BLaER1 treated with 17β-estradiol and CSF1 and Interleukin-3, amounts not matched to agents 10 nM and 100 nM (cell line): ENCODE data around the gene OBP2A.
A peak's percentile ranks its signal among the peaks of the same experiment; 100 is the strongest.

Source experiments
- H3K27ac ChIP-seq, 11 experiments: shearing (Covaris generic); formaldehyde crosslinking; 2 replicates each; pipeline ENCODE4 v1.8.1; 2022
- H3K27me3 ChIP-seq, 11 experiments: shearing (Covaris generic); formaldehyde crosslinking; 2 replicates each; pipeline ENCODE4 v1.8.1; 2022
- H3K36me3 ChIP-seq, 11 experiments: shearing (Covaris generic); formaldehyde crosslinking; 2 replicates each; pipeline ENCODE4 v1.8.1; 2022
- H3K4me1 ChIP-seq, 10 experiments: shearing (Covaris generic); formaldehyde crosslinking; 2 replicates each; pipeline ENCODE4 v1.8.1; 2022
- H3K4me2 ChIP-seq, 11 experiments: shearing (Covaris generic); formaldehyde crosslinking; 2 replicates each; pipeline ENCODE4 v1.8.1; 2022
- H3K4me3 ChIP-seq, 10 experiments: shearing (Covaris generic); formaldehyde crosslinking; 2 replicates each; pipeline ENCODE4 v1.8.1; 2022
- H3K9ac ChIP-seq, 11 experiments: shearing (Covaris generic); formaldehyde crosslinking; 2 replicates each; pipeline ENCODE4 v1.8.1; 2022
- H3K9me3 ChIP-seq, 11 experiments: shearing (Covaris generic); formaldehyde crosslinking; replicated peaks in 1 of 11; 2 replicates each; pipeline ENCODE4 v1.8.1; 2022
- H4K20me1 ChIP-seq, 11 experiments: shearing (Covaris generic); formaldehyde crosslinking; 2 replicates each; pipeline ENCODE4 v1.8.1; 2022
- Cebpa-rat ChIP-seq, 11 experiments: shearing (Covaris generic); IDR thresholded peaks; 2 replicates each; pipeline ENCODE4 v1.8.1; 2022

Gene OBP2A

GRCh38 chr9:135515083-135515951 lies 30.6 kb upstream of the OBP2A start:
- Histone ChIP-seq H3K36me3 (no peaks in the 10 kb centered on the region), H3K27ac (no peak overlapping the region), H3K9ac (no peak overlapping the region), H4K20me1 (0 out of 22 replicates have a peak, but pooled peaks cover 0 to 7% (median 0%) of the 10 kb centered on the region in 11 experiments), H3K9me3 (no peaks in the 10 kb centered on the region), H3K4me3 (no peak overlapping the region), H3K27me3 (0 out of 22 replicates have a peak, but pooled peaks cover 0 to 6% (median 0%) of the 10 kb centered on the region in 11 experiments), H3K4me1 (peaks cover 9 to 36% (median 18%) of the 10 kb centered on the region in 10 experiments; a peak in 19 of 20 replicates), H3K4me2 (peak overlapping the region in 3 of 11 experiments; percentile 10 to 31 (median 13); a peak in 3 of 22 replicates)
- no peak for TF ChIP-seq Cebpa-rat (IDR thresholded peaks at IDR 0.05)

- Histone ChIP-seq H3K9ac (no peak overlapping the region), H3K36me3 (no peaks in the 10 kb centered on the region), H3K4me3 (no peak overlapping the region), H3K27ac (no peak overlapping the region), H3K4me1 (peaks cover 3 to 27% (median 17%) of the 10 kb centered on the region in 10 experiments; a peak in 19 of 20 replicates), H3K9me3 (no peaks in the 10 kb centered on the region), H3K27me3 (0 out of 22 replicates have a peak, but pooled peaks cover 0 to 6% (median 0%) of the 10 kb centered on the region in 11 experiments), H3K4me2 (peak overlapping the region in 5 of 11 experiments; percentile 9 to 31 (median 13); a peak in 5 of 22 replicates), H4K20me1 (0 out of 22 replicates have a peak, but pooled peaks cover 0 to 7% (median 0%) of the 10 kb centered on the region in 11 experiments)
- TF ChIP-seq Cebpa-rat (IDR thresholded peaks at IDR 0.05), result no peak
Observed at GRCh38 chr9:135516132-135516860, 29.6 kb upstream of the OBP2A start.

GRCh38 chr9:135517407-135517822 lies 28.5 kb upstream of the OBP2A start:
- Histone ChIP-seq H4K20me1 (peaks cover 0 to 7% (median 0%) of the 10 kb centered on the region in 11 experiments; a peak in 1 of 22 replicates), H3K4me1 (peaks cover 4 to 21% (median 15%) of the 10 kb centered on the region in 10 experiments), H3K36me3 (no peaks in the 10 kb centered on the region), H3K4me2 (no peak overlapping the region), H3K9me3 (no peaks in the 10 kb centered on the region), H3K27ac (no peak overlapping the region), H3K9ac (no peak overlapping the region), H3K4me3 (no peak overlapping the region), H3K27me3 (0 out of 22 replicates have a peak, but pooled peaks cover 0 to 6% (median 0%) of the 10 kb centered on the region in 11 experiments)
- TF ChIP-seq Cebpa-rat (IDR thresholded peaks at IDR 0.05), result no peak

- no peaks in the 10 kb centered on the region for H3K9me3 ChIP-seq
- 0 out of 22 replicates have a peak, but pooled peaks cover 0 to 6% (median 0%) of the 10 kb centered on the region in 11 experiments for H3K27me3 ChIP-seq
- H3K9ac ChIP-seq, result no peak overlapping the region
- H3K4me1 ChIP-seq, result peaks cover 0 to 31% (median 19%) of the 10 kb centered on the region in 10 experiments; a peak in 17 of 20 replicates
- TF ChIP-seq Cebpa-rat (IDR thresholded peaks at IDR 0.05), result no peak
- no peak overlapping the region for H3K4me2 ChIP-seq
- H3K4me3 ChIP-seq, result no peak overlapping the region
- no peak overlapping the region for H3K27ac ChIP-seq
- peaks cover 0 to 7% (median 0%) of the 10 kb centered on the region in 11 experiments; a peak in 2 of 22 replicates for H4K20me1 ChIP-seq
- H3K36me3 ChIP-seq, result no peaks in the 10 kb centered on the region
Observed at GRCh38 chr9:135519179-135519971, 26.6 kb upstream of the OBP2A start.

GRCh38 chr9:135520916-135521607 lies 24.9 kb upstream of the OBP2A start, which contains the start of gene LCN1:
LCN1 (plus strand) TSS chr9:135521440; CDS start chr9:135521498, 58 bp downstream.
- Histone ChIP-seq H3K36me3 (no peaks in the 10 kb centered on the region), H3K4me3 (no peak within 1 kb of the TSS), H3K4me1 (peaks cover 0 to 28% (median 18%) of the 10 kb centered on the region in 10 experiments; a peak in 17 of 20 replicates), H3K9ac (0 out of 22 replicates have a peak within 1 kb of the TSS, but pooled peaks of 1 of the 11 experiments have one; percentile 4), H3K27me3 (0 out of 22 replicates have a peak, but pooled peaks cover 0 to 6% (median 0%) of the 10 kb centered on the region in 11 experiments), H3K4me2 (peak within 1 kb of the TSS in 10 of 11 experiments; percentile 9 to 79 (median 64); a peak in 19 of 22 replicates), H4K20me1 (peaks cover 0 to 6% (median 0%) of the 10 kb centered on the region in 11 experiments; a peak in 2 of 22 replicates), H3K9me3 (no peaks in the 10 kb centered on the region), H3K27ac (no peak within 1 kb of the TSS)
- no peak for TF ChIP-seq Cebpa-rat (IDR thresholded peaks at IDR 0.05)

- Histone ChIP-seq H4K20me1 (peaks cover 0 to 6% (median 0%) of the 10 kb centered on the region in 11 experiments; a peak in 2 of 22 replicates), H3K4me2 (peak overlapping the region in 1 of 11 experiments; percentile 63; a peak in 1 of 22 replicates), H3K4me3 (no peak overlapping the region), H3K27ac (no peak overlapping the region), H3K9me3 (no peaks in the 10 kb centered on the region), H3K4me1 (peaks cover 0 to 24% (median 15%) of the 10 kb centered on the region in 10 experiments; a peak in 17 of 20 replicates), H3K36me3 (no peaks in the 10 kb centered on the region), H3K9ac (no peak overlapping the region), H3K27me3 (0 out of 22 replicates have a peak, but pooled peaks cover 0 to 6% (median 0%) of the 10 kb centered on the region in 11 experiments)
- TF ChIP-seq Cebpa-rat (IDR thresholded peaks at IDR 0.05), result no peak
Observed at GRCh38 chr9:135521608-135522095, 24.3 kb upstream of the OBP2A start.

GRCh38 chr9:135522137-135522877 lies 23.6 kb upstream of the OBP2A start:
- H3K4me1 ChIP-seq, result peaks cover 0 to 24% (median 15%) of the 10 kb centered on the region in 10 experiments; a peak in 17 of 20 replicates
- TF ChIP-seq Cebpa-rat (IDR thresholded peaks at IDR 0.05), result no peak
- H3K9me3 ChIP-seq, result peaks cover 0 to 4% (median 0%) of the 10 kb centered on the region in 11 experiments; a peak in 5 of 22 replicates
- no peaks in the 10 kb centered on the region for H3K36me3 ChIP-seq
- H4K20me1 ChIP-seq, result peaks cover 0 to 6% (median 0%) of the 10 kb centered on the region in 11 experiments; a peak in 2 of 22 replicates
- 0 out of 22 replicates have a peak overlapping the region, but pooled peaks of 1 of the 11 experiments have one; percentile 4 for H3K9ac ChIP-seq
- H3K27ac ChIP-seq, result no peak overlapping the region
- peak overlapping the region; percentile 9 to 79 (median 63); a peak in 19 of 22 replicates for H3K4me2 ChIP-seq
- no peak overlapping the region for H3K4me3 ChIP-seq
- 0 out of 22 replicates have a peak, but pooled peaks cover 0 to 6% (median 0%) of the 10 kb centered on the region in 11 experiments for H3K27me3 ChIP-seq
